Measurements from ENCODE around the gene ABCG4.
"Not testable (repeated sequence)": the region's sequence is repeated elsewhere in the genome, so short reads cannot be mapped to it uniquely, and the experiment has no call there.

The ABCG4 gene

GRCh38 chr11:119149018-119149785, at the start of gene ABCG4:
TSS of gene ABCG4 (plus strand) at chr11:119149052. CDS start at chr11:119149966, 914 bp downstream.
- Histone ChIP-seq H3K9ac (ENCODE audit: insufficient read length, low read depth) (peak within 1 kb of the TSS; percentile 73), H3K4me3 (ENCODE audit: insufficient read length, low read depth) (peak within 1 kb of the TSS; percentile 58), H3K9me3 (ENCODE audit: insufficient read depth, low read length) (no peaks in the 10 kb centered on the region), H3K4me1 (ENCODE audit: insufficient read depth, insufficient read length) (peaks cover 8% of the 10 kb centered on the region), H3K36me3 (ENCODE audit: insufficient read depth, insufficient read length, low read length) (no peaks in the 10 kb centered on the region), H3K27me3 (ENCODE audit: insufficient read depth, insufficient read length) (peaks cover 46% of the 10 kb centered on the region)
- TF ChIP-seq YY1 (IDR thresholded peaks at IDR 0.05; ENCODE audit: insufficient read depth, insufficient read length) (no peak), SUZ12 (IDR thresholded peaks at IDR 0.05; ENCODE audit: extremely low read depth, insufficient read depth, insufficient read length) (no peak), ZNF274 (IDR thresholded peaks at IDR 0.05; ENCODE audit: low read depth, low read length) (no peak)
- DNase-seq (ENCODE audit: low read depth, low spot score) = no peak

GRCh38 chr11:119099711-119100110, 49.1 kb upstream of the ABCG4 start:
- H3K9ac ChIP-seq (ENCODE audit: insufficient read length, low read depth) = no peak overlapping the region
- no peak for TF ChIP-seq ZNF274 (IDR thresholded peaks at IDR 0.05; ENCODE audit: low read depth, low read length)
- TF ChIP-seq YY1 (IDR thresholded peaks at IDR 0.05; ENCODE audit: insufficient read depth, insufficient read length) = no peak
- TF ChIP-seq SUZ12 (IDR thresholded peaks at IDR 0.05; ENCODE audit: extremely low read depth, insufficient read depth, insufficient read length) = no peak
- no peak overlapping the region for H3K4me3 ChIP-seq (ENCODE audit: insufficient read length, low read depth)
- H3K36me3 ChIP-seq (ENCODE audit: insufficient read depth, insufficient read length, low read length) = peaks cover 34% of the 10 kb centered on the region
- H3K27me3 ChIP-seq (ENCODE audit: insufficient read depth, insufficient read length) = no peaks in the 10 kb centered on the region
- DNase-seq (ENCODE audit: low read depth, low spot score) = no peak
- H3K9me3 ChIP-seq (ENCODE audit: insufficient read depth, low read length) = peaks cover 6% of the 10 kb centered on the region; the same call in 1 of the 2 replicates
- H3K4me1 ChIP-seq (ENCODE audit: insufficient read depth, insufficient read length) = peaks cover 10% of the 10 kb centered on the region

GRCh38 chr11:119100246-119100970, 48.4 kb upstream of the ABCG4 start:
- Histone ChIP-seq H3K27me3 (ENCODE audit: insufficient read depth, insufficient read length) (no peaks in the 10 kb centered on the region), H3K9me3 (ENCODE audit: insufficient read depth, low read length) (peaks cover 6% of the 10 kb centered on the region; the same call in 1 of the 2 replicates), H3K4me3 (ENCODE audit: insufficient read length, low read depth) (peak overlapping the region; percentile 78), H3K9ac (ENCODE audit: insufficient read length, low read depth) (peak overlapping the region; percentile 92), H3K36me3 (ENCODE audit: insufficient read depth, insufficient read length, low read length) (peaks cover 34% of the 10 kb centered on the region), H3K4me1 (ENCODE audit: insufficient read depth, insufficient read length) (peaks cover 10% of the 10 kb centered on the region)
- no peak for TF ChIP-seq SUZ12 (IDR thresholded peaks at IDR 0.05; ENCODE audit: extremely low read depth, insufficient read depth, insufficient read length)
- TF ChIP-seq YY1 (IDR thresholded peaks at IDR 0.05; ENCODE audit: insufficient read depth, insufficient read length) = no peak
- no peak for TF ChIP-seq ZNF274 (IDR thresholded peaks at IDR 0.05; ENCODE audit: low read depth, low read length)
- no peak for DNase-seq (ENCODE audit: low read depth, low spot score)

GRCh38 chr11:119100994-119101758, 47.7 kb upstream of the ABCG4 start:
- Histone ChIP-seq H3K9me3 (ENCODE audit: insufficient read depth, low read length) (peaks cover 2% of the 10 kb centered on the region; the same call in 1 of the 2 replicates), H3K9ac (ENCODE audit: insufficient read length, low read depth) (peak overlapping the region; percentile 92), H3K36me3 (ENCODE audit: insufficient read depth, insufficient read length, low read length) (peaks cover 30% of the 10 kb centered on the region), H3K4me1 (ENCODE audit: insufficient read depth, insufficient read length) (peaks cover 10% of the 10 kb centered on the region), H3K4me3 (ENCODE audit: insufficient read length, low read depth) (peak overlapping the region; percentile 78), H3K27me3 (ENCODE audit: insufficient read depth, insufficient read length) (no peaks in the 10 kb centered on the region)
- no peak for TF ChIP-seq SUZ12 (IDR thresholded peaks at IDR 0.05; ENCODE audit: extremely low read depth, insufficient read depth, insufficient read length)
- no peak for DNase-seq (ENCODE audit: low read depth, low spot score)

- DNase-seq (ENCODE audit: low read depth, low spot score) = peak; percentile 97
Measured at GRCh38 chr11:119101759-119102423, 47.0 kb upstream of the ABCG4 start, which contains the start of gene DPAGT1. TSS of gene DPAGT1 (minus strand) at chr11:119101853. CDS start at chr11:119101655, 198 bp downstream.

GRCh38 chr11:119103161-119103664, 45.6 kb upstream of the ABCG4 start:
- not testable (repeated sequence) for DNase-seq (ENCODE audit: low read depth, low spot score); H3K9ac ChIP-seq (ENCODE audit: insufficient read length, low read depth); H3K4me3 ChIP-seq (ENCODE audit: insufficient read length, low read depth); H3K27me3 ChIP-seq (ENCODE audit: insufficient read depth, insufficient read length); H3K9me3 ChIP-seq (ENCODE audit: insufficient read depth, low read length); H3K36me3 ChIP-seq (ENCODE audit: insufficient read depth, insufficient read length, low read length)
- peaks cover 11% of the 10 kb centered on the region for H3K4me1 ChIP-seq (ENCODE audit: insufficient read depth, insufficient read length)

More at GRCh38 chr11:119101759-119102423, 47.0 kb upstream of the ABCG4 start, which contains the start of gene DPAGT1:
- H3K4me3 ChIP-seq (ENCODE audit: insufficient read length, low read depth) = peak within 1 kb of the TSS; percentile 78
- no peaks in the 10 kb centered on the region for H3K9me3 ChIP-seq (ENCODE audit: insufficient read depth, low read length)
- H3K9ac ChIP-seq (ENCODE audit: insufficient read length, low read depth) = peak within 1 kb of the TSS; percentile 92
- no peaks in the 10 kb centered on the region for H3K27me3 ChIP-seq (ENCODE audit: insufficient read depth, insufficient read length)
- H3K36me3 ChIP-seq (ENCODE audit: insufficient read depth, insufficient read length, low read length) = peaks cover 23% of the 10 kb centered on the region
- TF ChIP-seq SUZ12 (IDR thresholded peaks at IDR 0.05; ENCODE audit: extremely low read depth, insufficient read depth, insufficient read length) = no peak
- peak; percentile 99 for TF ChIP-seq YY1 (IDR thresholded peaks at IDR 0.05; ENCODE audit: insufficient read depth, insufficient read length)
- no peak for TF ChIP-seq ZNF274 (IDR thresholded peaks at IDR 0.05; ENCODE audit: low read depth, low read length)
- H3K4me1 ChIP-seq (ENCODE audit: insufficient read depth, insufficient read length) = peaks cover 10% of the 10 kb centered on the region

Measured in NT2/D1 (cell line).